Left lung (tissue), 10 donors: Measurements from ENCODE around the gene TUG1. TPM values are rescaled to one million over a fixed set of nuclear protein-coding genes. Genes with fewer than 3 reads are reported as not detected.

Experiments used
- ATAC-seq: fragments of 200-7000 bp; cut with Tn5 transposase; one replicate; pipeline ENCODE4 v1.9.1; 2020; ENCODE audit warnings: moderate library complexity
- DNase-seq, 4 donors: peaks; one replicate each; pipeline ENCODE4 v3.0.0-alpha.2; 2013 to 2020
- H3K27ac ChIP-seq, 2 donors: fragments of 200-600 bp; sonication (generic) in 1 of 2; one replicate each; pipeline versions ENCODE4 v1.5.0 to v1.8.0; 2020 to 2021
- H3K27me3 ChIP-seq, 2 donors: fragments of 200-600 bp; sonication (generic) in 1 of 2; one replicate each; pipeline versions ENCODE4 v1.5.0 to v1.8.0; 2020 to 2021
- H3K36me3 ChIP-seq, 2 donors: fragments of 200-600 bp; sonication (generic) in 1 of 2; one replicate each; pipeline versions ENCODE4 v1.5.0 to v1.8.0; 2020 to 2021
- H3K4me1 ChIP-seq, 2 donors: fragments of 200-600 bp; one replicate each; pipeline ENCODE4 v1.8.0; 2021
- H3K4me3 ChIP-seq, 2 donors: fragments of 200-600 bp; sonication (generic) in 1 of 2; one replicate each; pipeline versions ENCODE4 v1.5.0 to v1.8.0; 2020 to 2021; ENCODE audit warnings: mild to moderate bottlenecking in 1 of 2
- H3K9me3 ChIP-seq, 2 donors: fragments of 200-600 bp; sonication (generic) in 1 of 2; one replicate each; pipeline versions ENCODE4 v1.5.0 to v1.8.0; 2020 to 2021
- intact Hi-C, 2 donors: fragments of 100-400 bp; cut with DNase I; formaldehyde crosslinking; loops; one replicate each; pipeline versions ENCODE4 v1.11.2 to v1.14.2; 2022
- polyA plus RNA-seq, 6 donors: library from polyadenylated mRNA; unstranded; fragments of 120-200 nt; gene quantifications; one replicate each; pipeline ENCODE4 v1.2.1, GENCODE V29; 2013; ENCODE audit not compliant: insufficient read length in 6 of 6
- total RNA-seq, 2 donors: library from RNA; stranded (reverse); fragmentation: NEBNext Ultra II Directional; extraction: Animal tissue kit (Norgen Biotek cat#: 25700); gene quantifications; one replicate each; pipeline ENCODE4 v1.2.1, GENCODE V29; 2021
- TF ChIP-seq, protein P1 (sequence below), 2 donors: fragments of 200-600 bp; sonication (generic) in 1 of 2; IDR thresholded peaks; one replicate each; pipeline versions ENCODE4 v1.5.0 to v1.8.0; 2021; ENCODE audit warnings: antibody characterized with exemption in 2 of 2
- donor health status: DM: no; HTN: yes; CAD: no.
- donor health status: DM: no; HTN: no; CAD: no.

The TUG1 gene
- total and polyA plus RNA-seq, 8 donors: 56.4 to 251 (median 230) TPM

DNA sequence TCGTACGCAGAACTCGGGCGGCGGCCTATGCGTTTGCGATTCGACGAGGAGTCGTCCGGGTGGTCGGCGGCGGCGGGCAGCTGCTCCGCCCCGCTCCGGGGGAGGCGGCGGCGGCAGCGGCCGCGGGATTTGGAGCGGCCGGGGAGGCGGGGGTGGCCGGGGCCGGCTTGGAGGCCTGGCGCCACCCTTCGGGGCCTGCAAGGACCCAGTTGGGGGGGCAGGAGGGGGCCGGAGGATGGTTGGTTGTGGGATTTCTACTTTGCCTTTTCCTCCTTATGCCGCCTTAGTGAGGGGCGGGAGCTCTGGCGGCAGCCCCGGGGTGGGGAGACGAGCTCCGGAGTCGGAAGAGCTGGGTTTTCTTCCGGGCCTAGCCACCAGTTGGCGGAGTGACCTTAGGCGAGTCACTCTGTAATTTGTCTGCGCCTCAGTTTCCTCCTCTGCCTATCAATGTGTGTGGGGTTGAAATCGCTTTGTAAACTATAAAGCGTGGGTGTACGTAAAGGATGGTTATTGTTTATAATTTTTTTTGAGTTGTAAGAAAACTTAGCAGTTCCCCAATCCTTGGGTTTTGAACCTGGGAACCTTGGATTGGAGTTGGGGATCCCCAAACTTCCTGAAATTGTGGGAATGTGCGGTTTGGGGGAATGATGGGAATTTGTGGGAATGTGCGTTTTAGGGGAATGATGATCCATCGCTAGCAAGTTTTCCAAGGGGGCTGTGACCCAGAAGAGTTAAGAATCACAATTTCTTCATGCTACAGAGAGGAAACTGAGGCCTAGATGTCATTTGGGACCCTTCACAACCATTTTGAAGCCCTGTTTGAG is 679 bp downstream of the TUG1 start:
- Histone ChIP-seq H3K27me3 (no peaks in the 10 kb centered on the region), H3K36me3 (peaks cover 0 to 36% of the 10 kb centered on the region in 2 donors), H3K27ac (peak overlapping the region; percentile 96 to 98), H3K9me3 (peaks cover 0 to 4% of the 10 kb centered on the region in 2 donors), H3K4me1 (peaks cover 28 to 33% of the 10 kb centered on the region in 2 donors), H3K4me3 (peak overlapping the region; percentile 80)
- DNase-seq (peak in 2 of 4 donors; percentile 30 to 52), ATAC-seq (peak; percentile 46)
- TF ChIP-seq, protein P1, sequence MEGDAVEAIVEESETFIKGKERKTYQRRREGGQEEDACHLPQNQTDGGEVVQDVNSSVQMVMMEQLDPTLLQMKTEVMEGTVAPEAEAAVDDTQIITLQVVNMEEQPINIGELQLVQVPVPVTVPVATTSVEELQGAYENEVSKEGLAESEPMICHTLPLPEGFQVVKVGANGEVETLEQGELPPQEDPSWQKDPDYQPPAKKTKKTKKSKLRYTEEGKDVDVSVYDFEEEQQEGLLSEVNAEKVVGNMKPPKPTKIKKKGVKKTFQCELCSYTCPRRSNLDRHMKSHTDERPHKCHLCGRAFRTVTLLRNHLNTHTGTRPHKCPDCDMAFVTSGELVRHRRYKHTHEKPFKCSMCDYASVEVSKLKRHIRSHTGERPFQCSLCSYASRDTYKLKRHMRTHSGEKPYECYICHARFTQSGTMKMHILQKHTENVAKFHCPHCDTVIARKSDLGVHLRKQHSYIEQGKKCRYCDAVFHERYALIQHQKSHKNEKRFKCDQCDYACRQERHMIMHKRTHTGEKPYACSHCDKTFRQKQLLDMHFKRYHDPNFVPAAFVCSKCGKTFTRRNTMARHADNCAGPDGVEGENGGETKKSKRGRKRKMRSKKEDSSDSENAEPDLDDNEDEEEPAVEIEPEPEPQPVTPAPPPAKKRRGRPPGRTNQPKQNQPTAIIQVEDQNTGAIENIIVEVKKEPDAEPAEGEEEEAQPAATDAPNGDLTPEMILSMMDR (IDR thresholded peaks at IDR 0.05): no peak
- intact Hi-C loops: loop anchor here in 1 of 2 donors (10.0 kb wide), 1 partner anchor 65 kb away; no protein-coding TSS in a partner anchor

DNA sequence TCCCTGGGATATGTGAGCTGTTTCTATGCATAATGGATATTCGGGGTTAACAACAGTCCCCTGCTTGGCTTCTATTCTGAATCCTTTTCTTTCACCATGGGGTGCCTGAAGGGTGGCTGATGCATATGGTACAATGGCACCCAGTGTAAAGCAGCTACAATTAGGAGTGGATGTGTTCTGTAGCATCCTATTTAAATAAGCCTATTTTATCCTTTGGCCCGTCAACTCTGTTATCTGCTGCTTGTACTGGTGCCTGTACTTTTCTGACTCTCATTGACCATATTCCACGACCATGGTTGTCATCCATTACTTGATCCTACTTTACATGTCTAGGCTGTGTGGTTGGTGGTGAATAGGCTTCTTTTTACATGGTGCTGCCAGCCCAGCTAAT is 1.3 kb downstream of the TUG1 start:
- intact Hi-C loops: loop anchor here in 1 of 2 donors (10.0 kb wide), 1 partner anchor 64 kb away; no protein-coding TSS in a partner anchor
- no peak for DNase-seq
- peaks cover 0 to 43% of the 10 kb centered on the region in 2 donors for H3K36me3 ChIP-seq
- no peak for ATAC-seq
- TF ChIP-seq, protein P1 (IDR thresholded peaks at IDR 0.05): no peak
- peaks cover 28 to 33% of the 10 kb centered on the region in 2 donors for H3K4me1 ChIP-seq
- no peaks in the 10 kb centered on the region for H3K27me3 ChIP-seq
- peaks cover 0 to 7% of the 10 kb centered on the region in 2 donors for H3K9me3 ChIP-seq
- H3K4me3 ChIP-seq: peak overlapping the region; percentile 80
- H3K27ac ChIP-seq: peak overlapping the region in 1 of 2 donors; percentile 96

DNA sequence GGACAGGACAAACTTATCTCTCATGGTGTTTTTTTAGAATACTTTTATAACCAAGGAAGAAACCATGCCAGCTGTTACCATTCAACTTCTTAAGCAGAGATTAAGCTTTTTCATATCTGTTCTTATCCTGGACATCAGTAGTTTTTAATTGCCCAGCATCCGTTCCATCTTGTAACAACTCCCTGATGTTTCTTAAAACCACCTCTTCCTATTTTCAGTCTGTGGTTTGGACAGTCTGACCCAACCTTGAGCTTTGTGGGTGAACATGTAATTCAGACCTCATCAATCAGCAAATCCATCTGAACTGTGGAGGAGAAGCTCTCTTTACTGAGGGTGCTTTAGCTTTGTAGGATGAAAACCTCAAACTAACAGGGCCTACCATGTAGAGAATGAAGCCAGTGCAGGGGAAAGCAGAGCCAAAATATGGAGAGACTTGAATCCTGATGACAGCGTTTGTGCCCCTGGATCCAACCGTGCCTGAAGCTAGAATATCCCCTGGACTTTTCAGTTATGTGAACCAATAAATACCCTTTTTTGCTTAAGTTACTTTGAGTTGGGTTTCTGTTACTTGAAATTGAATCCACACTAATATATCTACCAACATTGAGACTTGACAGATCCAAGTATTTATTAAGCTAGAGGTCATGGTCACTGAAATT is 9.4 kb downstream of the TUG1 start:
- intact Hi-C loops: loop anchor here in 1 of 2 donors (10.0 kb wide), 1 partner anchor 56 kb away; no protein-coding TSS in a partner anchor
- DNase-seq (no peak), ATAC-seq (no peak)
- Histone ChIP-seq H3K4me3 (no peak overlapping the region), H3K9me3 (peaks cover 0 to 38% of the 10 kb centered on the region in 2 donors), H3K36me3 (peaks cover 0 to 25% of the 10 kb centered on the region in 2 donors), H3K27me3 (no peaks in the 10 kb centered on the region), H3K4me1 (peaks cover 0 to 10% of the 10 kb centered on the region in 2 donors), H3K27ac (no peak overlapping the region)
- TF ChIP-seq, protein P1 (IDR thresholded peaks at IDR 0.05): no peak

DNA sequence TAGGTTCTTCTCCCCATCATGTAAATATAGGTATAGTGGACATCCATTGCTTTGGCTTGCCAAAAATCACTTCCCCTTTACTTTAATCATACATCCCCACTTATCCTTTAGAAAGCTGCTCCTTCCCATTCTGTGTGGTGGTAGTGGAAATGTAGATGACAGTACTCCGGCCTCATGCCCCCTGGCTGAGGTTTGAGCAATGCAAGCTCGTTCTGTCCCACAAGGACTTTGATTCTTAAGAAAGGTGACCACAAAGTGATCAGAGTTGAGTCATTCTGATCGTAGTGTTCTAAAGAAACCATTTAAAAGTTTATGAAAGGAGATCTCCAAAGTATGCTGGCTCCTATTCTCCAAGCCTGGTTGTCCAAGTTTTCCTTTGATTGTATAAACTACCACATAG is 10.9 kb downstream of the TUG1 start:
- Histone ChIP-seq H3K4me1 (peaks cover 0 to 10% of the 10 kb centered on the region in 2 donors), H3K9me3 (peaks cover 0 to 34% of the 10 kb centered on the region in 2 donors), H3K36me3 (peaks cover 0 to 10% of the 10 kb centered on the region in 2 donors), H3K4me3 (no peak overlapping the region), H3K27me3 (no peaks in the 10 kb centered on the region), H3K27ac (no peak overlapping the region)
- ATAC-seq (no peak), DNase-seq (no peak)
- intact Hi-C loops: loop anchor here in 1 of 2 donors (10.0 kb wide), 1 partner anchor 55 kb away; no protein-coding TSS in a partner anchor
- TF ChIP-seq, protein P1 (IDR thresholded peaks at IDR 0.05): no peak

DNA sequence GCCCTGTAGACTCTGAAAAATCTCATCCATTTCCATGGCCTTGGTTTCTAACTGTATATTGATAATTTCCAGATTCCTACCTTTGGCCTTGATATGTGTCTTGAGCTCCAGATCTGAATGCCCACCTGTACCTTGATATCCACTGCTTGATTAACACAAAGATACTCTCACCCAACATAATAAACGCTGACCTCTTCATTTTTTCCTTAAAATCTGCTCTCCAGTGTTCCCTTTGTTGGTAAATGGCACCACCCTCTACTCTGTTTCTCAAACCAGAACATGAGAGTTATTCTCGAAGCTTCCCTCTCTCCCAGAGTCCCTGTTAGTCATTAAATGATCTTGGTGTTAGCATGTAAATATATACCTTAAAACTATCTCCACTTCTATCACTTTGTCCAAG is 13.4 kb downstream of the TUG1 start:
- DNase-seq: no peak
- no peak overlapping the region for H3K27ac ChIP-seq
- H3K27me3 ChIP-seq: no peaks in the 10 kb centered on the region
- TF ChIP-seq, protein P1 (IDR thresholded peaks at IDR 0.05): no peak
- H3K36me3 ChIP-seq: no peaks in the 10 kb centered on the region
- peaks cover 0 to 13% of the 10 kb centered on the region in 2 donors for H3K9me3 ChIP-seq
- peaks cover 0 to 6% of the 10 kb centered on the region in 2 donors for H3K4me1 ChIP-seq
- intact Hi-C loops: no loop called here
- H3K4me3 ChIP-seq: no peak overlapping the region
- no peak for ATAC-seq
